HG03521 (cell line): ENCODE results near the gene SETD2.

Experiments used
- ATAC-seq: cut with Tn5 transposase; IDR thresholded peaks from one replicate; pipeline ENCODE4 v1.9.1; 2021; ENCODE audit warnings: mild to moderate bottlenecking, moderate library complexity; ENCODE audit not compliant: unreplicated experiment

The SETD2 gene

GRCh38 chr3:46966811-46967210 lies 197.1 kb downstream of the SETD2 start:
- no peak for ATAC-seq
